GM19099 (cell line): ENCODE data around the gene SRCIN1.

Experiments used
- POLR2A ChIP-seq: IDR thresholded peaks from 3 replicates; pipeline ENCODE4 v1.6.1; 2011; ENCODE audit warnings: low read depth; ENCODE audit not compliant: insufficient read length; ENCODE audit errors: extremely low read depth

The SRCIN1 gene

GRCh38 chr17:38507921-38508569, 97.7 kb downstream of the SRCIN1 start:
- TF ChIP-seq POLR2A = no peak

- TF ChIP-seq POLR2A = no peak
Observed at GRCh38 chr17:38507436-38507835, 98.3 kb downstream of the SRCIN1 start.

- no peak for TF ChIP-seq POLR2A
Observed at GRCh38 chr17:38504216-38504615, 101.5 kb downstream of the SRCIN1 start.

GRCh38 chr17:38498353-38498752, 107.4 kb downstream of the SRCIN1 start:
- TF ChIP-seq POLR2A = no peak

- peak; percentile 83 for TF ChIP-seq POLR2A
Observed at GRCh38 chr17:38485681-38486298, 120.0 kb downstream of the SRCIN1 start.

GRCh38 chr17:38485146-38485468, 120.6 kb downstream of the SRCIN1 start:
- no peak for TF ChIP-seq POLR2A
